ENCODE measurements around the gene IGF1.

Gene IGF1

DNA sequence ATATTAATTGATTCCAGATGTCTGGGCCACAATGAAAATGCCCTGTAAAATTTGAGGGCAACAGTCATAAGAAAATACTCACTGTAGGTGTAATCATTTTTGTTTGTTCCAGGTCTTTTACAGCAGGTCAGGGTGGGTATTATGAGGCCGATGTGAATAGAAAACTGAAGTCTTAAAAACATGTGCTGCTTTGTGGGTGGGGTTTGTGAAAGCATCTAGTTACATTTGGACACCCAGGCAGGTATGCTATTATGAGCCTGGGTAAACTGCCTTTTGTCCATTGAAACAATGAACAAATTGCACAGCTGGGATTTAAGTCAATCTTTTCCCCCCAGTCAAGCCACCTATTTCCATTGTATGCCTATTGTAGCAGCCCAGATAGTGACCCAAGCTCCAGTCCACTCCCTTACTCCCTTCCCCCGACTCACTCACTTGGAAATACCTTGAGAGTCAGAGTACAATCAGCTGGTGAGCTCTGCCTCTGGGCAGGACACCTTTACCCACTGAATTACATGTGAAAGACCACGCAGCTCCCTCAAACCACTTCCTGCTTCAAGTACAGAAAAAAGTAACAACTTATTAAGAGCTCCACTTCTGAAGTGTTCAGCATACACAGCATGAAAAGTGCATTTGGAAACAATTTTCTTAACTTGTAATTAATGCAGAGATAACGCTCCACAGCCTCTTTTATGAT, 1.8 kb downstream of the IGF1 start:
- Histone ChIP-seq H3K9me2 (replicated peaks; ENCODE audit: low read depth, low read length) (no peaks in the 10 kb centered on the region), H3K79me2 (ENCODE audit: insufficient read depth, low read length) (no peaks in the 10 kb centered on the region), H3K36me3 (ENCODE audit: insufficient read depth, low read length) (no peaks in the 10 kb centered on the region), H3K9ac (ENCODE audit: low read depth, low read length, poor library complexity, severe bottlenecking) (no peak overlapping the region), H3F3A (ENCODE audit: low read depth) (no peaks in the 10 kb centered on the region), H3K4me3 (ENCODE audit: low read length, poor library complexity, severe bottlenecking) (peak overlapping the region; percentile 47), H4K20me1 (ENCODE audit: insufficient read depth, low read length, poor library complexity, severe bottlenecking) (no peaks in the 10 kb centered on the region), H3K4me2 (ENCODE audit: low read depth, low read length, poor library complexity, severe bottlenecking) (peak overlapping the region; percentile 75), H2AFZ (ENCODE audit: low read length) (peak overlapping the region; percentile 35; the same call in 1 of the 2 replicates), H3K4me1 (ENCODE audit: insufficient read depth, low read length, poor library complexity, severe bottlenecking) (peaks cover 23% of the 10 kb centered on the region), H3K9me3 (ENCODE audit: insufficient read depth, low read depth, low read length) (no peaks in the 10 kb centered on the region), H3K27me3 (ENCODE audit: insufficient read depth, low read length, poor library complexity, severe bottlenecking) (no peaks in the 10 kb centered on the region)
- no peak for TF ChIP-seq EZH2phosphoT487 (IDR thresholded peaks at IDR 0.05; ENCODE audit: borderline replicate concordance)
- TF ChIP-seq, protein P1, sequence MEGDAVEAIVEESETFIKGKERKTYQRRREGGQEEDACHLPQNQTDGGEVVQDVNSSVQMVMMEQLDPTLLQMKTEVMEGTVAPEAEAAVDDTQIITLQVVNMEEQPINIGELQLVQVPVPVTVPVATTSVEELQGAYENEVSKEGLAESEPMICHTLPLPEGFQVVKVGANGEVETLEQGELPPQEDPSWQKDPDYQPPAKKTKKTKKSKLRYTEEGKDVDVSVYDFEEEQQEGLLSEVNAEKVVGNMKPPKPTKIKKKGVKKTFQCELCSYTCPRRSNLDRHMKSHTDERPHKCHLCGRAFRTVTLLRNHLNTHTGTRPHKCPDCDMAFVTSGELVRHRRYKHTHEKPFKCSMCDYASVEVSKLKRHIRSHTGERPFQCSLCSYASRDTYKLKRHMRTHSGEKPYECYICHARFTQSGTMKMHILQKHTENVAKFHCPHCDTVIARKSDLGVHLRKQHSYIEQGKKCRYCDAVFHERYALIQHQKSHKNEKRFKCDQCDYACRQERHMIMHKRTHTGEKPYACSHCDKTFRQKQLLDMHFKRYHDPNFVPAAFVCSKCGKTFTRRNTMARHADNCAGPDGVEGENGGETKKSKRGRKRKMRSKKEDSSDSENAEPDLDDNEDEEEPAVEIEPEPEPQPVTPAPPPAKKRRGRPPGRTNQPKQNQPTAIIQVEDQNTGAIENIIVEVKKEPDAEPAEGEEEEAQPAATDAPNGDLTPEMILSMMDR (conservative IDR thresholded peaks at IDR 0.05; ENCODE audit: low read length): no peak

- Histone ChIP-seq H3K4me1 (ENCODE audit: insufficient read depth, low read length, poor library complexity, severe bottlenecking) (peaks cover 16% of the 10 kb centered on the region), H4K20me1 (ENCODE audit: insufficient read depth, low read length, poor library complexity, severe bottlenecking) (no peaks in the 10 kb centered on the region), H3K27me3 (ENCODE audit: insufficient read depth, low read length, poor library complexity, severe bottlenecking) (no peaks in the 10 kb centered on the region), H3K36me3 (ENCODE audit: insufficient read depth, low read length) (no peaks in the 10 kb centered on the region), H2AFZ (ENCODE audit: low read length) (no peak overlapping the region), H3K4me2 (ENCODE audit: low read depth, low read length, poor library complexity, severe bottlenecking) (no peak overlapping the region), H3K79me2 (ENCODE audit: insufficient read depth, low read length) (no peaks in the 10 kb centered on the region), H3K9me2 (replicated peaks; ENCODE audit: low read depth, low read length) (no peaks in the 10 kb centered on the region), H3K9me3 (ENCODE audit: insufficient read depth, low read depth, low read length) (no peaks in the 10 kb centered on the region), H3K4me3 (ENCODE audit: low read length, poor library complexity, severe bottlenecking) (no peak overlapping the region), H3F3A (ENCODE audit: low read depth) (no peaks in the 10 kb centered on the region), H3K9ac (ENCODE audit: low read depth, low read length, poor library complexity, severe bottlenecking) (no peak overlapping the region)
- TF ChIP-seq, protein P1 (conservative IDR thresholded peaks at IDR 0.05; ENCODE audit: low read length): no peak
- no peak for TF ChIP-seq EZH2phosphoT487 (IDR thresholded peaks at IDR 0.05; ENCODE audit: borderline replicate concordance)
Measured at GRCh38 chr12:102475355-102475754, 5.0 kb downstream of the IGF1 start.

- peaks cover 8% of the 10 kb centered on the region for H3K4me1 ChIP-seq (ENCODE audit: insufficient read depth, low read length, poor library complexity, severe bottlenecking)
- H2AFZ ChIP-seq (ENCODE audit: low read length): no peak overlapping the region
- H3K9me2 ChIP-seq (replicated peaks; ENCODE audit: low read depth, low read length): no peaks in the 10 kb centered on the region
- H3K36me3 ChIP-seq (ENCODE audit: insufficient read depth, low read length): no peaks in the 10 kb centered on the region
- no peak overlapping the region for H3K4me2 ChIP-seq (ENCODE audit: low read depth, low read length, poor library complexity, severe bottlenecking)
- no peak overlapping the region for H3K4me3 ChIP-seq (ENCODE audit: low read length, poor library complexity, severe bottlenecking)
- H3K27me3 ChIP-seq (ENCODE audit: insufficient read depth, low read length, poor library complexity, severe bottlenecking): no peaks in the 10 kb centered on the region
- TF ChIP-seq, protein P1 (conservative IDR thresholded peaks at IDR 0.05; ENCODE audit: low read length): no peak
- TF ChIP-seq EZH2phosphoT487 (IDR thresholded peaks at IDR 0.05; ENCODE audit: borderline replicate concordance): no peak
- no peaks in the 10 kb centered on the region for H3K79me2 ChIP-seq (ENCODE audit: insufficient read depth, low read length)
- no peak overlapping the region for H3K9ac ChIP-seq (ENCODE audit: low read depth, low read length, poor library complexity, severe bottlenecking)
- H3F3A ChIP-seq (ENCODE audit: low read depth): no peaks in the 10 kb centered on the region
- H3K9me3 ChIP-seq (ENCODE audit: insufficient read depth, low read depth, low read length): no peaks in the 10 kb centered on the region
- H4K20me1 ChIP-seq (ENCODE audit: insufficient read depth, low read length, poor library complexity, severe bottlenecking): no peaks in the 10 kb centered on the region
Measured at GRCh38 chr12:102474438-102475064, 5.8 kb downstream of the IGF1 start.
